Stomach (tissue), 4 donors: Measurements from ENCODE around the gene ADCY5.

Source experiments
- POLR2A ChIP-seq, 4 donors: fragments of 450-650 bp; IDR thresholded peaks; one replicate each; pipeline ENCODE4 v1.6.1; 2016; ENCODE audit warnings: antibody characterized with exemption in 4 of 4, control low read depth in 2 of 4, mild to moderate bottlenecking in 1 of 4, moderate library complexity in 1 of 4
- TF ChIP-seq, protein P1 (sequence below), 7 experiments: fragments of 450-650 bp in 4 of 7; fragments of 200-600 bp in 3 of 7; sonication (generic) in 3 of 7; IDR thresholded peaks; one replicate each; pipeline ENCODE4 v1.5.1; 2016 to 2019; ENCODE audit warnings: antibody characterized with exemption in 7 of 7, control low read depth in 2 of 7, mild to moderate bottlenecking in 1 of 7

DNA sequence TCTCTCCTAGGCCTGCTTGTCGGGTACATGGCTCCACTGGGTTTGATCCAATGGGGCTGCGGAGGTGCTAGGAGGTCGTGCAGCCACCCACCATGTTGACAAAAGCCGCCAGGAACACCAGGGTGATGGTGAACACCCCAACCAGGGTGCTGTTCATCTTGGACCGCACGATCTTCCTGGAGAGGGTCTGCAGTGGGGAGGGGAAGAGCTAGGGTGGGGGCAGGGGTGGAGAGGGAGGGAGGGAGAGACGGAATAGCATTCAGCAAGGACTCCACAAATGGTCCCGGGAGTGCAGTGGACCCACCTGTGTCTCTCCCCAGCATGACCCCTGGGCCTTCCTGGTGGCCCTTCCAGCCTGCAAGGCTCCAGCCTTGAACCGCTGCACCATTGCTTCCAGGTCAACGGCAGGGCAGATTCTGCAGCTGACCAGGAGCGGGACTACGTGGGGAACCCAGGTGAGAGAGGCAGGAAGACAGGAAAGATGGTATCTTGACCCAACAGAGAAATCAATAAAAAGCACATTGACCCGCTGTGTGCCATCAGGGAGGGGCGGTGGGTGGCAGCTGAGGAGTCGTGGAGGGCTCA is 144.8 kb downstream of the ADCY5 start:
- TF ChIP-seq, protein P1, sequence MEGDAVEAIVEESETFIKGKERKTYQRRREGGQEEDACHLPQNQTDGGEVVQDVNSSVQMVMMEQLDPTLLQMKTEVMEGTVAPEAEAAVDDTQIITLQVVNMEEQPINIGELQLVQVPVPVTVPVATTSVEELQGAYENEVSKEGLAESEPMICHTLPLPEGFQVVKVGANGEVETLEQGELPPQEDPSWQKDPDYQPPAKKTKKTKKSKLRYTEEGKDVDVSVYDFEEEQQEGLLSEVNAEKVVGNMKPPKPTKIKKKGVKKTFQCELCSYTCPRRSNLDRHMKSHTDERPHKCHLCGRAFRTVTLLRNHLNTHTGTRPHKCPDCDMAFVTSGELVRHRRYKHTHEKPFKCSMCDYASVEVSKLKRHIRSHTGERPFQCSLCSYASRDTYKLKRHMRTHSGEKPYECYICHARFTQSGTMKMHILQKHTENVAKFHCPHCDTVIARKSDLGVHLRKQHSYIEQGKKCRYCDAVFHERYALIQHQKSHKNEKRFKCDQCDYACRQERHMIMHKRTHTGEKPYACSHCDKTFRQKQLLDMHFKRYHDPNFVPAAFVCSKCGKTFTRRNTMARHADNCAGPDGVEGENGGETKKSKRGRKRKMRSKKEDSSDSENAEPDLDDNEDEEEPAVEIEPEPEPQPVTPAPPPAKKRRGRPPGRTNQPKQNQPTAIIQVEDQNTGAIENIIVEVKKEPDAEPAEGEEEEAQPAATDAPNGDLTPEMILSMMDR (IDR thresholded peaks at IDR 0.05): no peak
- no peak for TF ChIP-seq POLR2A (IDR thresholded peaks at IDR 0.05)
